T-helper 2 cell (primary cell): Measurements from ENCODE around the gene L3MBTL2.

Experiments used
- DNase-seq, 5 experiments: peaks; one replicate each; pipeline versions ENCODE4 v3.0.0 to v3.0.0-alpha.2; 2012 to 2022

The L3MBTL2 gene

GRCh38 chr22:41215926-41216325, 10.8 kb downstream of the L3MBTL2 start:
- no peak for DNase-seq

DNA sequence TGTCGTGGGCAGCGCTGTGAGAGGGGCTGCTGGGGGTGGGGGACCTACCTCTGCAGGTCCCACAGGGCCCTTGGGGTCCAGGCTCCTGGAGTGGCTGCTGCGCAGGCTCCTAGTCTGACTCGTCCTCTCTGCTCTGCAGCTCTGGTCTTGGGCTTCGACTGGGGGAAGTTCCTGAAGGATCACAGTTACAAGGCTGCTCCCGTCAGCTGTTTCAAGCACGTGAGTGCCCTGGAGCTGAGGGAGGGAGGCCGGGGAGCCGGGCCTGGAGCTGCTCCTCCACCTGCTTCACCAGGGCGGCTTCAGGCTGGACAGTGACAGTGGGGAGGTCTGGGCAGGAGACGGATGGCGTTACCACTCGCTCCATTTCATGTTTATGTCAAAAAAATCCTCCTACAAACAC, 11.9 kb downstream of the L3MBTL2 start:
- no peak for DNase-seq

DNA sequence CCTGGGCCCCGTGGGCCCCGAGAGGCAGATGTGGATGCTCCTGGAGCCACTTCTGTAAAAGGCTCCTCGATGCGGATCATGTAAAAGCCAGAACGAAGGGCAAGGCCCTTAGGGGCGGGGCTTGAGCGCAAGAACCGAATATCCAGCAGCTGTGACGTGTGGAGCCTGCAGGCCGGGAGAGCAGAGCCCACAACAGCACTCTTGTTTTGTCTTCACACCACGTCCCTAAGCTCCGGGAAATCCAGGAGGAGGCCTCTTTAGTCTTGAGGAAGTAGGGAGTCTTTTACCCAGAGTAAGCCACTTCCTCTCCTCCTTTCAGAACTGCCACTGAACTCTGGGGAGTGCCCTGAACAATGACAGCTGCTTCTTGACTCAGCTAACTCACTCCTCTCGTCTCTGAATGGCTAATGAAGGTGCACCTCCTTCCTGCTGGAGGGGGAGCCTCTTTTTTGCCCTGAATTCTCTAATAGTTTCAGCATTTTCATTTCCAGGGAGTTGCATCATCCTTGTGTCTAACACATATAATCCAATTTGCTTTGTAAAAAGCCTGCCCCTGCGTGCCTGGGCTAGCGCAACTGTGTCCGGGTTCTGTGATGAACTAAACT, 12.5 kb downstream of the L3MBTL2 start:
- peak in 1 of 5 experiments; percentile 77 for DNase-seq

GRCh38 chr22:41222846-41223507, 17.9 kb downstream of the L3MBTL2 start:
- DNase-seq: no peak

- DNase-seq: no peak
These were observed 18.4 kb downstream of the L3MBTL2 start for GRCh38 chr22:41223535-41223934.

GRCh38 chr22:41226723-41227655, 21.9 kb downstream of the L3MBTL2 start:
- no peak for DNase-seq

DNA sequence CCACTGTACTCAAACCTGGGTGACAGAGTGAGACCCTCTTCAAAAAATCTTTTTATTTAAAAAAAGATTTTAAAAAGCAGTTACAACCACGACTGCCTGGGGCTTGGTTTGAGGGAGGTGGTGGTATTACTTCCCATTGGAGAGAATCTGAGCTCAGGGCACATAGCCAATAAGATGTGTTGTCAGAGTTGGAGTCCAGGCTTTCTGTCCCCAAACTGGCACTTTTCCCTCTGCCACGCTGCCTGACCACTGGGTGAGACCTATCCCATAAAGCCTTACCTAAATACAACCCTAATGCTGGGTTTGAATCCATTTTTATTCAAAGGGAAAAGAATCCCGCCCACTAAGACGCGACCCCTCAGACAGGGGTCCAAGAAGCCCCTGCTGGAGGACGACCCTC, 24.1 kb downstream of the L3MBTL2 start:
- no peak for DNase-seq

GRCh38 chr22:41229730-41230400, 24.8 kb downstream of the L3MBTL2 start:
- DNase-seq: no peak

GRCh38 chr22:41230401-41230785, 25.3 kb downstream of the L3MBTL2 start:
- no peak for DNase-seq

- no peak for DNase-seq
These were observed 26.3 kb downstream of the L3MBTL2 start for GRCh38 chr22:41231369-41231768.

DNA sequence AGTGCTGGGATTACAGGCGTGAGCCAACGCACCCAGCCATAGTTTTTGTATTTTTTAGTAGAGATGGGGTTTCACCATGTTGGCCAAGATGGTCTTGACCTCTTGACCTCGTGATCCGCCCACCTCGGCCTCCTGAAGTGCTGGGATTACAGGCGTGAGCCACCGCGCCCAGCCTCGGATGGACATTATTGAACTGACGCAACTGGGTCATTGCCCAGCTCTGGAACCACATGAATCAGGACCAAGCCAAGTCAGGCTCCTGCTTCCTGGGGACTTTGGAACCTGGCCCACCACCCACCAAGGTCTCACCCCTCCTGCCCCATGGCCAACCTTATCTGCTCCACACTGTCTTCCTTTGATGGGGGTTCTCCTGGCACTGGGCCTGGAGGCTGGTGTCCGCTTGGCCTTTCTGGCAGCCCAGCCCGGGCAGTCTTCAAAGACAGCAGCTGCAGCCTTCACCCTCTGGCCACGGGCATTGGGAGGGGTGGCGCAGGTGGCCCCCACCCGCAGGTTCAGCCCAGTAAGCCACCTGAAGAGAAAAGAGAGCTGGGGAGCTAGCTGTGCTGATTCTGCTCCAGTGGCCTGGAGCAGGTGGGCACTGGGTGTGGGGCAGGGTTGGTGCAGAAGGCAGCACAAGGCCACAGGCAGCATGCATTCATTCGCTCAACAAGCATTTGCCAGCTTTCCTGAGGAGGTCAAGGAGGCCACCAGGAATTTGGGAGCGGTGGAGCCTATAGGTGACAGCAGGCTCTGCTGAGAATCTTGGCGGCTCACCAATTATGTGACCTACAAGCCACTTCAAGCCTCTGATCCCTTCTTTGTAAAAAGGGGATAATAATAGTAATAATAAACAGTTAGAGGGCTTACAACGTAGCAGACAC, 29.9 kb downstream of the L3MBTL2 start:
- no peak for DNase-seq

DNA sequence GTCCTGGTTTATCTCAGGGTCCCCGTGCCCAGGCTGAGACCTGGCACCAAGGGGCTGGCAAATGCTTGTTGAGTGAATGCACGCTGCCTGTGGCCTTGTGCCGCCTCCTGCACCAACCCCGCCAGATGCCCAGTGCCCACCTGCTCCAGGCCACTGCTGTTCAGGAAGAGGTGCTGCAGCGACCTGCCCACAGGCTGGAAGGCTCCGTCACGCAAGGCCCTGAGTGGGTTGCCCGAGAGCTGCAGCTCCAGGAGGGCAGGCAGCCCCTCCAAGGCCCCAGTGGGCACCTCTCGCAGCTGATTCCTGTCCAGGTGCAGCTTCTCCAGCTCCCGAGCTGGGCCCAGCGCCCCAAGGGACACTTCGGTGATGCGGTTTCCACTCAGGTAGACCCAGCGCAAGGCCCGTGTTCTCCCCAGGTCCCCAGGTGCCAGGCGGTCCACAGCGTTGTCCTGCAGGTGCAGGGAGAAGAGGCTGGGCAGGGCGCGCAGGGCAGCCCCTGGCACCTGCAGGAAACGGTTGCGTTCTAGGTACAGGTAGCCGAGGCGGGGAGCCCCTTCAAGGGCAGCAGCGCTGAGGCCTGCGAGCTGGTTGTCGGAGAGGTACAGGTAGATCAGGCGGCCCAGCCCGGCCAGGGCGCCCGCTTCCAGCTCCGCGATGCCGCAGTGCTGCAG, 32.1 kb downstream of the L3MBTL2 start:
- DNase-seq: peak in 1 of 5 experiments; percentile 12

GRCh38 chr22:41237707-41238569, 32.8 kb downstream of the L3MBTL2 start:
- DNase-seq: peak; percentile 64 to 87 (median 67)

DNA sequence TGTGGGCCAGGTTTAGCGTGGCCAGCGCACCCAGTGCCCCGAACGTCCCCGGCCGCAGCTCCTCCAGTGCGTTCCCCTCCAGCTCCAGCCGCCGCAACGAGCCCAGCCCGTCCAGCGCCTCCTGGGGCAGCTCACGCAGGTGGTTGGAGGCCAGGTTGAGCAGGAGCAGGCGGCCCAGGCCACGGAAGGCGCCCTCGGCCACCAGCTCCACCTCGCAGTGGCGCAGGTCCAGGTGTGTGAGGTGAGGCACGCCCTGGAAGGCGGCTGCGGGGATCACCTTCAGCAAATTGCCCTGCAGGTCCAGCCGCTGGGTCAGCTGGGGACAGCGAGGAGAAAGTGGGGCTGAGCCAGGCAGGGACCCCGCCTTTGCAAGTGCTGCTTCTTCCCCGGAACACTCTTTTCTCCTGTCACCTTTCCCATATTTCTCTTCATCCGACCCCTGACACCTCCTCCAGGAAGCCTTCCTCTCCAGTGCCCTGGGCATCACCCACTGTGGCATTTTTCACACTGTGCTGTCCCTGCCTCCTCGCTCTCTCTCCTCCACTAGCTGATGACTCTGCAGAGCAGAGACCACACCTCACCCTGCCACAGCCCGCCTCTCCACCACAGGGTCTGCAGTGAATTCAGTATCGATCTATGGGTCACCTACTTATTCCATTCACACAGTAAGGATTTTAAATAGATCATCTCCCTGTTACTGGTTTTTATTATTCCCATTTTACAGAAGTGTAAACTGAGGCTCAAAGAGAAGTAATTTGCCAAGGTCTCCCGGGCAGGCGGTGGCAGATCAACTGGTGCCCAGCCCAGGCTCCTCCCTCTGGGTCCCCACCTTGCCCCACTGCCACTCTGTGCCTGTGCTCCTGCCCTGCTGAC, 33.7 kb downstream of the L3MBTL2 start:
- DNase-seq: no peak

DNA sequence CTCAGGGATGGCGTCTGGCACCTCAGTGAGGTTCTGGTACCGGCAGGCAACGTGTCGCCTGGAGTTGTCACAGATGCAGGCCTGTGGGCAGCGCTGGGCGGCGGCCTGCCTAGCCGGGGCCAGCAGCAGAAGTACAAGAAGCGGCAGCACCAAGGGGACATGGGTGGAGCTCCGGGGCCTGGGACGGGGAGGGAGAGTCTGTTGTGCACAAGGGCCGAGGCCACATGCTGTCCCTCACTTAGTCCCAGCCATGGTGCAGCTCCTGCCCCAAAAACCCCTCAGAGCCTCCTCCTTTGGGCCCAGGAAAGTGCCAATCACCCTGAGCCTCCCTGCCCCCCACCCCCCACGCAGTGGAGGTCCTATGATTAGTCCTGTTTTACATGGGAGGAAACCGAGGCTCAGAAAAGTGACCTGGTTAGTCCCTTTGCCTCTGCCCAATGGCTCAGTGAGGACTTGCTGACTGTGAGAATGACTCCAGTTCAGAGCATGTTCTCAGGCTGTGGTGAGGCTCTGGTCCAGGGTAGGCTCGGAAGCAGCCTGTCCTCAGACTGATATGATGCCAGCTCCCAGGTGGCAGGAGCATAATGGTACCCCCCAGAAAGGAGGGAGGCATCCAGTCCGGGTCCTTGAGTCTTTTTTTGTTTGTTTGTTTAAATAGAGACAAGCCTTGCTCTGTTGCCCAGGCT, 34.5 kb downstream of the L3MBTL2 start:
- no peak for DNase-seq

GRCh38 chr22:41240377-41241132, 35.4 kb downstream of the L3MBTL2 start, which contains the start of gene CHADL:
CHADL (minus strand) TSS chr22:41240931; CDS start chr22:41240881, 50 bp downstream.
- no peak for DNase-seq

DNA sequence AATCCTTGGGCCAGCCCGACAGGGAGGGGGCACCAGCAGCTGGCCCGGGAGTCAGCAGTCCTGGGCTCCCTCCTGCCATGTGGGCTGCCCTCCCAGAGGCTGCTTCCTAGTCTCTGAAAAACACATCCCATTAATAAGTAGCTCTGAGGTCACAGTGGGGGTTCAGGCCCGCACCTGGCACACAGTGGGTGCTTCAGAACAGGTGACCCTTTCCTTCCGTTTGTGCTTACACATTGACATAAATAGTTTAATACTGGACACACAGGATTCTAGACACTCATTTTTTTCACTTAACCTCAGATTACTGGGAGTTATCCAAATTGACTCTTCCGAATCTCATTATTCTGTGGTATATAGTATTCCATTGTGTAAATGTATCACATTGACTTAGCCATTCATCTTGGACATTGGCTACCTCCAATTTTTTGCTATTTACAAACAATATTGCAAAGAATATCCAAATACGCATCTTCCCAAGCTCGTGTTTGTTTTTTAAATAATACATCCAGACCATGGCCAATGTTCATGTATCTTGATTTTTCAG, 36.1 kb downstream of the L3MBTL2 start:
- no peak for DNase-seq
